Measurements from ENCODE around the gene TMEM37.
A peak's percentile ranks its signal among the peaks of the same experiment; 100 is the strongest.

TMEM37 gene

DNA sequence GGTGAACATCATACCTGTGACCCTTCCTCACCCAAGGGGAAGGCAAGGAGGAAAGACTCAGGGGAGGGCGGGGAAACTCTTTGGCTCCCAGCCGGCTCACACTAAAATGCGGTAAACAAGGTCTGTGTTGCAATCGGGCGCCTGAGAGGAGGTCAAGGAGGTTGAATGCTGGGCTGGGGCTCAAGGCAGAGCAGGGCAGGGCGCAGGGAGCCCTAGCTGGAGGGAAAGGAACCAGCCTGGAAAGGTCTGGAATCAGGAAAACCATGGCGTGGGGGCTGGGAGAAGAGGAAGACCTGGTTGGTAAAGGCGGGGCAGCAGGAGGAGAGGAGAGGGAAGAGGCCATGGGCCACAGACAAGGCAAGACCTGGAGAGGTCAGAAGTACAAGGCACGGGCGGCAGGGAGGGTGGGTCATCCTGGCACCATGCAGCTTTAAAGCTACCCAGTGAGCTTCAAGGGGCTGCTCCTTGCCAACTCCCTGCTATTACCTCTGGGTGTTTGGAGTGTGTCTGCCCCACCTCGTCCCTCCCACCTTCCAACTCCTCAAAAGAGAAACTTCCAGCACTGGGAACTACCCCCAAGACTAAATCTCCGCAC is 4.8 kb upstream of the TMEM37 start:
- DNase-seq (ENCODE audit: extremely low read depth, low read depth): no peak
- H3K4me3 ChIP-seq (replicated peaks; ENCODE audit: low read depth, low read length): no peak overlapping the region
- no peak for TF ChIP-seq CTCF (IDR thresholded peaks at IDR 0.05; ENCODE audit: low read depth, low read length, missing control alignments)

- DNase-seq (ENCODE audit: extremely low read depth, low read depth): no peak
- H3K4me3 ChIP-seq (replicated peaks; ENCODE audit: low read depth, low read length): no peak overlapping the region
- no peak for TF ChIP-seq CTCF (IDR thresholded peaks at IDR 0.05; ENCODE audit: low read depth, low read length, missing control alignments)
Observed at GRCh38 chr2:119427756-119428155, 3.9 kb upstream of the TMEM37 start.

DNA sequence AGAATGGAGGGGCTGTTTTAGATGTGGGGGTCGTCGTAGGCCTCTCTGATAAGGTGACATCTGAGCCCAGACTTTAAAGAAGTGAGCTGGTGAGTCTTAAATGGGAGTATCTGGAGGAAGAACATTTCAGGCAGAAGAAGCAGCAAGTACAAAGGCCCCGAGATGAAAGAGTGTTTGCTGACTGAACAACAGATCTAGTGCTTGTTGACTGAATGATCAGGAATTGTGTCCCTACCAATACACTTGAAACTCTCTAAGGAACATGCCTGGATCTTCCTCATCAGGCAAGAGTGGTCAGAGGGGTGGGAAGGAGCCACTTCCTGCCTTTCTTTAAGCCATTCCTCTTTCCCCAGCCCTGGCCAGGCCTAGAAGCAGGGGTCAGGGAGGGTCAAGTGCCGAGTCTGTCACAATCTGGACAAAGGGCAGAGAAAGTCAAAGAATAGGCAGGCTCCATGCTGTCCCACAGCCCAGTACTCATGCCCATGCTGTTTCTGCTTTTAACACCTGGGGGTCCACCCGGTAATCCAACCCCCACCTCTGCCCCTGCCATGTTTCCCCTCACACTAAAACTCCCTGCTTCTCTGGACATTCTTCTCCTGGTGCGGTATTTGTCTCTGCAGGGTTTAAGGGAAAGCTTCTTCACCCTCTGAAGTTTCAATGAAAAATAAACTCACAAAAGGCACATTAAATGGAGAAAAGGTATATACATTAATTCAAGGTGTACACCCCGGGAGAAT is 3.0 kb upstream of the TMEM37 start:
- no peak for TF ChIP-seq CTCF (IDR thresholded peaks at IDR 0.05; ENCODE audit: low read depth, low read length, missing control alignments)
- no peak overlapping the region for H3K4me3 ChIP-seq (replicated peaks; ENCODE audit: low read depth, low read length)
- no peak for DNase-seq (ENCODE audit: extremely low read depth, low read depth)

GRCh38 chr2:119429225-119429981 is 2.3 kb upstream of the TMEM37 start:
- no peak for DNase-seq (ENCODE audit: extremely low read depth, low read depth)
- no peak overlapping the region for H3K4me3 ChIP-seq (replicated peaks; ENCODE audit: low read depth, low read length)
- TF ChIP-seq CTCF (IDR thresholded peaks at IDR 0.05; ENCODE audit: low read depth, low read length, missing control alignments): no peak

DNA sequence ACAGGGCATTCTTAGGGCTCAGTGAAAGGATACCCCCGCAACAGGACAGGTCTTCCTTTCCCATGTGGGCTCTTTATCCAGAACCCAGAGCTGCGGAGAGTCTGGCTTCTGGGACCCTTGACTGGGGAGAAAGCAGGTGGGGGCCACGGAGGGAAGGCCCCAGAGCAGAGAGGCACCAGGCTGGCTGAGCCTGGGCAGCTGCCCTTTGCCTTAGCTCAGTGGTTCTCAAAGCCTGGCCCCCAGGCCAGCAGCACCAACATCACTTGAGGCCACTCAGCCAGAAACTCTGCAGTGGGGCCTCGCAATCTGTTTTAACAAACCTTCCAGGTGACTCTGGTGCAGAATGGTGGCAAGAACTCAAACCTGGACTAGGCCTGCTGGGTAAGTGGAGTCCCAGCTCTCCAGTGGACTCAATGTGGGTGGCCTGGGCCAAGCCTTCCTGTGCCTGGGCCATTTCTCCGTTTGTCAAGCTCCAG is 1.6 kb upstream of the TMEM37 start:
- no peak for TF ChIP-seq CTCF (IDR thresholded peaks at IDR 0.05; ENCODE audit: low read depth, low read length, missing control alignments)
- no peak for DNase-seq (ENCODE audit: extremely low read depth, low read depth)
- H3K4me3 ChIP-seq (replicated peaks; ENCODE audit: low read depth, low read length): no peak overlapping the region

DNA sequence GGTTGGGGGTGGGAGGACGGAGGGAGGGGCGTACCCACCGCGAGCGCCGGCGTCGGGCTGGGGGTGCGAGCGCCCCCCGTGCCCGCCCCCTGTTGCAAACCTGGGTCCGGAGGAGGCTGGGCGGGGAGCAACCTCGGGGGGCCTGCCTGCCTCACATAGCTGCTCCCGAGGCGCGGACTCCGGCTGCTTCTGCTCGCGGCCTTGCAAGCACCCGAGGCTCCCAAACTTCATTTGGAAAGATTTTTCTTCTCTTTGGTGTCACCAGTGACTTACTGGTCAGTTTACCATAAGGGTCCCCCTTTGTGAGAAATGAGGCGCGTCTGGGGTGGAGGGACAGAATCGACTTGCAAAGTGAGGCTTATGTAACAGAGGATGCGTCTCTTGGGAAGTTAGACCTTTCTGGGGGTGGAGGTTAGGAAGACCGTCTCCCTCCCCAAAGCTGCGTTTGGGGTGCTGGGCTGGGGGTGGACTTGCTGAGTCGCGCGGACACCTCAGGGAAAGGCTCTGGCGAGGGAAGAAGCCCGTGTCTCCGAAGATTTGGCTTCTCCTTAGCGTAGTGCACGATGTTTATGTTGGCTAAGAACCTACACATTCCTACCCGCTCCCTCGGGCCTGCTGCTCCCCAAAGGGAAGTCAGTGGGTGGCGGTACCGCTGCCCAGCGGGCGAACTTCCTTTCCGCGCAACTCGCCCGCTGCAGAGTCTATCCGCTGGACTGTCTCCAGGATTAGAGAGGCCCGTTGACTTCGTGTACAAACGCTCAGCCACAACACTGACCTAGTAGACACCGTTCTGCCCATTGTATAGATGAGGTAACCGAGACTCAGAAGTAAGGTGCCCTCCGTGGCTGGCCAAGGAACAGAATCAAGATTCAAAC is 559 bp downstream of the TMEM37 start:
- peak overlapping the region; percentile 25 for H3K4me3 ChIP-seq (replicated peaks; ENCODE audit: low read depth, low read length)
- no peak for TF ChIP-seq CTCF (IDR thresholded peaks at IDR 0.05; ENCODE audit: low read depth, low read length, missing control alignments)
- no peak for DNase-seq (ENCODE audit: extremely low read depth, low read depth)

Data from HFF-Myc (cell line).